Renal pelvis (tissue), 12 donors: ENCODE measurements around the gene CYP3A5. TPM values are rescaled to one million over a fixed set of nuclear protein-coding genes. Genes with fewer than 3 reads are reported as not detected.
"Not testable (repeated sequence)": the region's sequence is repeated elsewhere in the genome, so short reads cannot be mapped to it uniquely, and the experiment has no call there.

ENCODE experiments used
- DNase-seq: peaks from one replicate; pipeline ENCODE4 v3.0.0-alpha.2; 2013
- long read RNA-seq, 16 experiments: transcript quantifications; one replicate each; lab custom pipeline, GENCODE V29; 2026
- polyA plus RNA-seq, 3 donors: library from polyadenylated mRNA; unstranded; fragments of 120-200 nt; gene quantifications; one replicate each; pipeline ENCODE4 v1.2.1, GENCODE V29; 2013; ENCODE audit not compliant: insufficient read length in 3 of 3

Gene CYP3A5
- 1 to 10 TPM; 1.5 to 2.7 (median 2.2) TPM for polyA plus RNA-seq
- long read RNA-seq, donor 1: 0 reads
- long read RNA-seq, donor 2: 0 reads
- long read RNA-seq, donor 3: 0 reads
- long read RNA-seq, donor 4: 0 reads
- long read RNA-seq, donor 5: 0 reads
- long read RNA-seq, donor 6: 0 reads
- long read RNA-seq, donor 7: 0 reads
- long read RNA-seq, donor 8: 0 reads
- long read RNA-seq, donor 9: 0 reads
- long read RNA-seq, donor 10: 0 reads
- long read RNA-seq, donor 11: 0 reads
- long read RNA-seq, donor 12: 0 reads
- long read RNA-seq, donor 13, partial matches to known transcripts: 0 of 1 reads
- long read RNA-seq, donor 13, other reads (novel, unspliced or antisense): 0 of 1 reads
- long read RNA-seq, donor 14: 0 reads
- long read RNA-seq, donor 15, transcript CYP3A5-215 (3 exons, 622 nt): major isoform, 8 of 22 reads
- long read RNA-seq, donor 15, partial matches to known transcripts: 9 of 22 reads
- long read RNA-seq, donor 15, other reads (novel, unspliced or antisense): 0 of 22 reads
- long read RNA-seq, donor 16: 0 reads

GRCh38 chr7:99679400-99680191 is at the start of gene CYP3A5:
TSS of gene CYP3A5 (minus strand) at chr7:99679996. CDS start at chr7:99679896, 100 bp downstream.
- no peak for DNase-seq

GRCh38 chr7:99728615-99729014 is 48.8 kb upstream of the CYP3A5 start:
- no peak for DNase-seq

GRCh38 chr7:99723201-99723600 is 43.4 kb upstream of the CYP3A5 start:
- DNase-seq: not testable (repeated sequence)

- no peak for DNase-seq
These were observed 41.2 kb upstream of the CYP3A5 start for GRCh38 chr7:99720800-99721595.

GRCh38 chr7:99719996-99720769 is 40.4 kb upstream of the CYP3A5 start:
- DNase-seq: no peak

GRCh38 chr7:99713995-99714570 is 34.3 kb upstream of the CYP3A5 start:
- no peak for DNase-seq

- no peak for DNase-seq
These were observed 30.2 kb upstream of the CYP3A5 start for GRCh38 chr7:99709838-99710578.

- no peak for DNase-seq
These were observed 29.5 kb upstream of the CYP3A5 start for GRCh38 chr7:99709260-99709659.

GRCh38 chr7:99707096-99707495 is 27.3 kb upstream of the CYP3A5 start:
- DNase-seq: no peak

- no peak for DNase-seq
These were observed 20.1 kb upstream of the CYP3A5 start for GRCh38 chr7:99699946-99700345.

GRCh38 chr7:99698867-99699730 is 19.3 kb upstream of the CYP3A5 start:
- not testable (repeated sequence) for DNase-seq

- no peak for DNase-seq
These were observed 15.1 kb upstream of the CYP3A5 start for GRCh38 chr7:99694912-99695304.

GRCh38 chr7:99694201-99694911 is 14.6 kb upstream of the CYP3A5 start:
- no peak for DNase-seq

- peak; percentile 4 for DNase-seq
These were observed 13.8 kb upstream of the CYP3A5 start for GRCh38 chr7:99693427-99694200.

- DNase-seq: no peak
These were observed 13.3 kb upstream of the CYP3A5 start for GRCh38 chr7:99693100-99693426.

- not testable (repeated sequence) for DNase-seq
These were observed 12.8 kb upstream of the CYP3A5 start for GRCh38 chr7:99692563-99692962.

GRCh38 chr7:99691658-99692057 is 11.9 kb upstream of the CYP3A5 start:
- not testable (repeated sequence) for DNase-seq

GRCh38 chr7:99690918-99691317 is 11.1 kb upstream of the CYP3A5 start:
- DNase-seq: not testable (repeated sequence)
